Liver (tissue), 9 donors: Measurements from ENCODE around the gene INPP5A. TPM values are rescaled to one million over a fixed set of nuclear protein-coding genes. Genes with fewer than 3 reads are reported as not detected.

Experiments
- DNase-seq: peaks from one replicate; pipeline ENCODE4 v3.0.0-alpha.2; 2017; ENCODE audit warnings: low spot score
- H3K27ac ChIP-seq, 2 donors: one replicate each; pipeline ENCODE4 v1.7.0; 2013; ENCODE audit warnings: inconsistent platforms in 2 of 2, low read length in 2 of 2, control low read depth in 1 of 2, low read depth in 1 of 2, mild to moderate bottlenecking in 1 of 2
- H3K27me3 ChIP-seq, 4 donors: one replicate each; pipeline versions ENCODE4 v1.6.1 to v1.7.0; 2013; ENCODE audit warnings: low read length in 3 of 4, inconsistent platforms in 1 of 4, mild to moderate bottlenecking in 1 of 4, moderate library complexity in 1 of 4; ENCODE audit not compliant: control insufficient read depth in 4 of 4, insufficient read depth in 4 of 4
- H3K36me3 ChIP-seq, 4 donors: one replicate each; pipeline versions ENCODE4 v1.6.1 to v1.7.0; 2013; ENCODE audit warnings: low read length in 3 of 4, mild to moderate bottlenecking in 3 of 4, low read depth in 1 of 4, moderate library complexity in 1 of 4; ENCODE audit not compliant: control insufficient read depth in 4 of 4, insufficient read depth in 3 of 4
- H3K4me1 ChIP-seq, 4 donors: one replicate each; pipeline versions ENCODE4 v1.6.1 to v1.7.0; 2013; ENCODE audit warnings: low read length in 3 of 4, mild to moderate bottlenecking in 3 of 4, moderate library complexity in 1 of 4; ENCODE audit not compliant: control insufficient read depth in 4 of 4, insufficient read depth in 4 of 4
- H3K4me3 ChIP-seq, 3 donors: one replicate each; pipeline versions ENCODE4 v1.6.1 to v1.7.0; 2013; ENCODE audit warnings: low read length in 3 of 3, control low read depth in 1 of 3, low read depth in 1 of 3, mild to moderate bottlenecking in 1 of 3
- H3K9ac ChIP-seq, 2 donors: one replicate each; pipeline ENCODE4 v1.7.0; 2013; ENCODE audit warnings: low read length in 2 of 2, mild to moderate bottlenecking in 2 of 2, moderate library complexity in 2 of 2, control low read depth in 1 of 2, low read depth in 1 of 2
- H3K9me3 ChIP-seq, 4 donors: one replicate each; pipeline versions ENCODE4 v1.6.1 to v1.7.0; 2013; ENCODE audit warnings: low read length in 3 of 4; ENCODE audit not compliant: control insufficient read depth in 4 of 4
- EGR1 ChIP-seq, 2 donors: IDR thresholded peaks; 2 replicates each; pipeline ENCODE4 v1.6.1; 2016 to 2018; ENCODE audit warnings: antibody characterized with exemption in 2 of 2, low read depth in 2 of 2
- FOXA1 ChIP-seq: IDR thresholded peaks from 2 replicates; pipeline ENCODE4 v1.6.1; 2016; ENCODE audit warnings: antibody characterized with exemption
- GABPA ChIP-seq, 2 donors: IDR thresholded peaks in 1 of 2; conservative IDR thresholded peaks in 1 of 2; 2 replicates each; pipeline ENCODE4 v1.6.1; 2016; ENCODE audit warnings: antibody characterized with exemption in 2 of 2, mild to moderate bottlenecking in 1 of 2, moderate library complexity in 1 of 2
- JUND ChIP-seq, 2 donors: IDR thresholded peaks; 2 replicates each; pipeline ENCODE4 v1.6.1; 2016; ENCODE audit warnings: antibody characterized with exemption in 2 of 2
- NR2F2 ChIP-seq: IDR thresholded peaks from 2 replicates; pipeline ENCODE4 v1.6.1; 2016; ENCODE audit warnings: antibody characterized with exemption
- RAD21 ChIP-seq, 2 donors: IDR thresholded peaks; 2 replicates each; pipeline ENCODE4 v1.6.1; 2016; ENCODE audit warnings: antibody characterized with exemption in 2 of 2, mild to moderate bottlenecking in 2 of 2
- RXRA ChIP-seq, 2 donors: IDR thresholded peaks; 2 replicates each; pipeline ENCODE4 v1.6.1; 2017 to 2018; ENCODE audit warnings: antibody characterized with exemption in 2 of 2, mild to moderate bottlenecking in 1 of 2
- SP1 ChIP-seq: IDR thresholded peaks from 2 replicates; pipeline ENCODE4 v1.6.1; 2018; ENCODE audit warnings: antibody characterized with exemption, mild to moderate bottlenecking
- TAF1 ChIP-seq: conservative IDR thresholded peaks from 2 replicates; pipeline ENCODE4 v1.6.1; 2016; ENCODE audit warnings: antibody characterized with exemption, mild to moderate bottlenecking
- WGBS: extraction: QIAGEN DNeasy Blood & Tissue Kit; methylation state at CpG from one replicate; pipeline ENCODE4 v1.1.7; 2013; 5-methylcytosine and 5-hydroxymethylcytosine counted together
- polyA plus RNA-seq, 2 donors: library from polyadenylated mRNA; stranded (reverse) in 1 of 2; unstranded in 1 of 2; fragments of 200-250 nt in 1 of 2; fragments of >200 nt in 1 of 2; fragmentation: Nextera tagmentation in 1 of 2; extraction: Ambion mirVana in 1 of 2; gene quantifications; one replicate each; pipeline versions ENCODE4 v1.2.1 to v1.2.3, GENCODE V29; 2013 to 2015
- total RNA-seq, 2 donors: library from RNA; depleted of rRNA; stranded (reverse); fragments of >200 nt; gene quantifications; one replicate each; pipeline ENCODE4 v1.2.3, GENCODE V29; 2014
- TF ChIP-seq, protein P1 (sequence below): IDR thresholded peaks from 2 replicates; pipeline ENCODE4 v1.6.1; 2016; ENCODE audit warnings: antibody characterized with exemption
- TF ChIP-seq, protein P2 (sequence below): IDR thresholded peaks from 2 replicates; pipeline ENCODE4 v1.6.1; 2016; ENCODE audit warnings: antibody characterized with exemption
- TF ChIP-seq, protein P3 (sequence below): IDR thresholded peaks from 2 replicates; pipeline ENCODE4 v1.6.1; 2016; ENCODE audit warnings: antibody characterized with exemption, mild to moderate bottlenecking
- TF ChIP-seq, protein P4 (sequence below): fragments of 150-350 bp; IDR thresholded peaks from 2 replicates; pipeline ENCODE4 v1.5.1; 2017; ENCODE audit warnings: improper control_type of control experiment, low read depth, low read length; ENCODE audit not compliant: missing input control
- TF ChIP-seq, protein P5 (sequence below): IDR thresholded peaks from 2 replicates; pipeline ENCODE4 v1.6.1; 2016; ENCODE audit warnings: antibody characterized with exemption
- donor health status: healthy.
- donor health status: healthy.
- donor health status: healthy.
- donor health status: healthy.
- donor health status: healthy.

The INPP5A gene
- total and polyA plus RNA-seq, 4 donors = 4.3 to 26.5 (median 10.9) TPM

DNA sequence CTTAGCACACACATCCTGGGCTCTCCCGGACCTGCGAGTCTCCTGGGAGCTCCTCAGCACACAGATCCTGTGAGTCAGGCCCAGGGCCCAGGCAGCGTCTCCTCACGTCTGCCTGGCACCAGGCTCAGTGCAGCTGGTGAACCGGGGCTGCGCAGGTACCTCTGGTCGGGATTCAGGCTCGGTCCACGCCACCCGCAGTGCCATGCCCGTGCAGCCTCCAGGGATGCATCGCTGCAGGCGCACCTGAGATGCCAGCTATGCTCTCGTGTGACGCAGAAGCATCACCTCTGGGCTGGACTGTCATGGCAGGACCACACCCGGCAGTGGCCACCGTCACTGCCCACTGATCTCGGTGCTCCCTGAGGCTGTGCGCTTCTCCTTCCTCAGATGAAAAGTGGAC is 196.3 kb downstream of the INPP5A start:
- Histone ChIP-seq H3K27me3 (no peaks in the 10 kb centered on the region), H3K4me1 (no peaks in the 10 kb centered on the region), H3K27ac (no peak overlapping the region), H3K9me3 (no peaks in the 10 kb centered on the region), H3K9ac (no peak overlapping the region), H3K36me3 (peaks cover 2 to 24% (median 9%) of the 10 kb centered on the region in 4 donors), H3K4me3 (no peak overlapping the region)
- WGBS = 96% methylated on average over 19 of the region's 19 CpGs
- TF ChIP-seq, protein P1, sequence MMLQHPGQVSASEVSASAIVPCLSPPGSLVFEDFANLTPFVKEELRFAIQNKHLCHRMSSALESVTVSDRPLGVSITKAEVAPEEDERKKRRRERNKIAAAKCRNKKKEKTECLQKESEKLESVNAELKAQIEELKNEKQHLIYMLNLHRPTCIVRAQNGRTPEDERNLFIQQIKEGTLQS = no peak
- TF ChIP-seq FOXA1 (no peak), TAF1 (no peak)
- TF ChIP-seq, protein P2, sequence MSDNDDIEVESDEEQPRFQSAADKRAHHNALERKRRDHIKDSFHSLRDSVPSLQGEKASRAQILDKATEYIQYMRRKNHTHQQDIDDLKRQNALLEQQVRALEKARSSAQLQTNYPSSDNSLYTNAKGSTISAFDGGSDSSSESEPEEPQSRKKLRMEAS = no peak
- TF ChIP-seq, protein P3, sequence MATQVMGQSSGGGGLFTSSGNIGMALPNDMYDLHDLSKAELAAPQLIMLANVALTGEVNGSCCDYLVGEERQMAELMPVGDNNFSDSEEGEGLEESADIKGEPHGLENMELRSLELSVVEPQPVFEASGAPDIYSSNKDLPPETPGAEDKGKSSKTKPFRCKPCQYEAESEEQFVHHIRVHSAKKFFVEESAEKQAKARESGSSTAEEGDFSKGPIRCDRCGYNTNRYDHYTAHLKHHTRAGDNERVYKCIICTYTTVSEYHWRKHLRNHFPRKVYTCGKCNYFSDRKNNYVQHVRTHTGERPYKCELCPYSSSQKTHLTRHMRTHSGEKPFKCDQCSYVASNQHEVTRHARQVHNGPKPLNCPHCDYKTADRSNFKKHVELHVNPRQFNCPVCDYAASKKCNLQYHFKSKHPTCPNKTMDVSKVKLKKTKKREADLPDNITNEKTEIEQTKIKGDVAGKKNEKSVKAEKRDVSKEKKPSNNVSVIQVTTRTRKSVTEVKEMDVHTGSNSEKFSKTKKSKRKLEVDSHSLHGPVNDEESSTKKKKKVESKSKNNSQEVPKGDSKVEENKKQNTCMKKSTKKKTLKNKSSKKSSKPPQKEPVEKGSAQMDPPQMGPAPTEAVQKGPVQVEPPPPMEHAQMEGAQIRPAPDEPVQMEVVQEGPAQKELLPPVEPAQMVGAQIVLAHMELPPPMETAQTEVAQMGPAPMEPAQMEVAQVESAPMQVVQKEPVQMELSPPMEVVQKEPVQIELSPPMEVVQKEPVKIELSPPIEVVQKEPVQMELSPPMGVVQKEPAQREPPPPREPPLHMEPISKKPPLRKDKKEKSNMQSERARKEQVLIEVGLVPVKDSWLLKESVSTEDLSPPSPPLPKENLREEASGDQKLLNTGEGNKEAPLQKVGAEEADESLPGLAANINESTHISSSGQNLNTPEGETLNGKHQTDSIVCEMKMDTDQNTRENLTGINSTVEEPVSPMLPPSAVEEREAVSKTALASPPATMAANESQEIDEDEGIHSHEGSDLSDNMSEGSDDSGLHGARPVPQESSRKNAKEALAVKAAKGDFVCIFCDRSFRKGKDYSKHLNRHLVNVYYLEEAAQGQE = no peak
- DNase-seq = no peak

DNA sequence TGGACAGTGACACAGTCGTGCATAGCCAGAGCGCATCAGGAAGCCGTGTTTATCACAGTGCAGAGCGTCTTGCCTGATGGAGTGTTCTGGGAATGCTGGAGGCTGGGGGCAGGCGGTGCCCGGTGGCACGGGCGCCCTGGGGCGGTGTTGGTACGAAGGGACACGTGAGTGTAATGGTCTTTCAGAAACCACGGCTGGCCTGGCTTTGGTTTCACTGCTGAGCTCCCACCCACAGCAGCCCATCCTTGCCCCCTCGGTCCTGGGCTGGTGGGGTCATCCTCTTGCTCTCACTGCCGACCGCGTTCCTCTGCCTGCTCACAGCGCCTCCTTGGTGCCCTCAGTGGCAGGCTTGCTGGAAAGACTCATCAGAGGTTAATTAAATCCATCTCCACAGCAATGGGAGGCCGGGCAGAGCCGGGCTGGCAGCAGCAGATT is 197.8 kb downstream of the INPP5A start:
- Histone ChIP-seq H3K4me3 (no peak overlapping the region), H3K27me3 (no peaks in the 10 kb centered on the region), H3K4me1 (no peaks in the 10 kb centered on the region), H3K9me3 (no peaks in the 10 kb centered on the region), H3K27ac (no peak overlapping the region), H3K9ac (no peak overlapping the region), H3K36me3 (peaks cover 0 to 19% (median 9%) of the 10 kb centered on the region in 4 donors)
- DNase-seq = no peak
- TF ChIP-seq SP1 (no peak), RAD21 (IDR thresholded peaks at IDR 0.05) (no peak), RXRA (IDR thresholded peaks at IDR 0.05) (no peak)
- TF ChIP-seq, protein P4, sequence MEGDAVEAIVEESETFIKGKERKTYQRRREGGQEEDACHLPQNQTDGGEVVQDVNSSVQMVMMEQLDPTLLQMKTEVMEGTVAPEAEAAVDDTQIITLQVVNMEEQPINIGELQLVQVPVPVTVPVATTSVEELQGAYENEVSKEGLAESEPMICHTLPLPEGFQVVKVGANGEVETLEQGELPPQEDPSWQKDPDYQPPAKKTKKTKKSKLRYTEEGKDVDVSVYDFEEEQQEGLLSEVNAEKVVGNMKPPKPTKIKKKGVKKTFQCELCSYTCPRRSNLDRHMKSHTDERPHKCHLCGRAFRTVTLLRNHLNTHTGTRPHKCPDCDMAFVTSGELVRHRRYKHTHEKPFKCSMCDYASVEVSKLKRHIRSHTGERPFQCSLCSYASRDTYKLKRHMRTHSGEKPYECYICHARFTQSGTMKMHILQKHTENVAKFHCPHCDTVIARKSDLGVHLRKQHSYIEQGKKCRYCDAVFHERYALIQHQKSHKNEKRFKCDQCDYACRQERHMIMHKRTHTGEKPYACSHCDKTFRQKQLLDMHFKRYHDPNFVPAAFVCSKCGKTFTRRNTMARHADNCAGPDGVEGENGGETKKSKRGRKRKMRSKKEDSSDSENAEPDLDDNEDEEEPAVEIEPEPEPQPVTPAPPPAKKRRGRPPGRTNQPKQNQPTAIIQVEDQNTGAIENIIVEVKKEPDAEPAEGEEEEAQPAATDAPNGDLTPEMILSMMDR = no peak
- TF ChIP-seq, protein P1 = no peak
- TF ChIP-seq, protein P2 = no peak
- WGBS = 95% methylated on average over 19 of the region's 19 CpGs

DNA sequence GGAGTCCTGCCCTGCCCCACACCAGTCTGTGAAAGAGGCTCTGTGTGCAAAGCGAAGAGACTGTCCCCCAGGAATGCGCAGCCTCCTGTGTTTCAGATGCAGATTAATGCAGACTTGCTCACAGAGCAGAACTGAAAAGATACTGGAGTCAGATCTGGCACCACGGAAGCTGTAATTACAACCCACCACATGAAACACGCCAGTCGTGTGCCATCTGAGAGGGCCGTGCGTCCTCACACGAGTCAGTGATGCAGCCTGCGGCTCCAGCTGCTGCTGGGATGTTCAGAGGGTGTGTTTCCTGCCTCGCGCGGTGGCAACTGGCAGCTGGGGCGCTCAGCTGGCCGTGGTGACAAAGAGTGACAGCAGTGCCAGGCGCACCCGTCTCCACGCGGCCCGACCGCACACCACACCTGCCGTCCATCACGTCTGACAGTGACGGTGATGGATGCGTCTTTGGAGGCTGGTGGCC is 198.4 kb downstream of the INPP5A start:
- no peak overlapping the region for H3K9ac ChIP-seq
- H3K4me3 ChIP-seq = no peak overlapping the region
- H3K36me3 ChIP-seq = peaks cover 0 to 13% (median 9%) of the 10 kb centered on the region in 4 donors
- H3K4me1 ChIP-seq = no peaks in the 10 kb centered on the region
- H3K27me3 ChIP-seq = no peaks in the 10 kb centered on the region
- H3K9me3 ChIP-seq = no peaks in the 10 kb centered on the region
- WGBS = 95% methylated on average over 24 of the region's 24 CpGs
- no peak overlapping the region for H3K27ac ChIP-seq
- DNase-seq = no peak
- TF ChIP-seq, protein P5, sequence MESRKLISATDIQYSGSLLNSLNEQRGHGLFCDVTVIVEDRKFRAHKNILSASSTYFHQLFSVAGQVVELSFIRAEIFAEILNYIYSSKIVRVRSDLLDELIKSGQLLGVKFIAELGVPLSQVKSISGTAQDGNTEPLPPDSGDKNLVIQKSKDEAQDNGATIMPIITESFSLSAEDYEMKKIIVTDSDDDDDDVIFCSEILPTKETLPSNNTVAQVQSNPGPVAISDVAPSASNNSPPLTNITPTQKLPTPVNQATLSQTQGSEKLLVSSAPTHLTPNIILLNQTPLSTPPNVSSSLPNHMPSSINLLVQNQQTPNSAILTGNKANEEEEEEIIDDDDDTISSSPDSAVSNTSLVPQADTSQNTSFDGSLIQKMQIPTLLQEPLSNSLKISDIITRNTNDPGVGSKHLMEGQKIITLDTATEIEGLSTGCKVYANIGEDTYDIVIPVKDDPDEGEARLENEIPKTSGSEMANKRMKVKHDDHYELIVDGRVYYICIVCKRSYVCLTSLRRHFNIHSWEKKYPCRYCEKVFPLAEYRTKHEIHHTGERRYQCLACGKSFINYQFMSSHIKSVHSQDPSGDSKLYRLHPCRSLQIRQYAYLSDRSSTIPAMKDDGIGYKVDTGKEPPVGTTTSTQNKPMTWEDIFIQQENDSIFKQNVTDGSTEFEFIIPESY = no peak
- TF ChIP-seq FOXA1 = no peak
- TF ChIP-seq, protein P1 = no peak
- no peak for TF ChIP-seq EGR1 (IDR thresholded peaks at IDR 0.05; ENCODE audit: low read depth in 2 of 2)
- no peak for TF ChIP-seq JUND (IDR thresholded peaks at IDR 0.05)
- TF ChIP-seq GABPA (IDR thresholded peaks at IDR 0.05 in 1 of 2, conservative IDR thresholded peaks at IDR 0.05 in 1 of 2) = no peak
- TF ChIP-seq, protein P3 = no peak
- no peak for TF ChIP-seq RAD21 (IDR thresholded peaks at IDR 0.05)
- no peak for TF ChIP-seq NR2F2
